Activated CD4-positive, alpha-beta T cell treated with anti-CD3 and anti-CD28 coated beads for 1 hour (primary cell): ENCODE results near the gene BCL11A.

Experiments
- DNase-seq: peaks from one replicate; pipeline ENCODE4 v3.0.0-alpha.2; 2020

The BCL11A gene

DNA sequence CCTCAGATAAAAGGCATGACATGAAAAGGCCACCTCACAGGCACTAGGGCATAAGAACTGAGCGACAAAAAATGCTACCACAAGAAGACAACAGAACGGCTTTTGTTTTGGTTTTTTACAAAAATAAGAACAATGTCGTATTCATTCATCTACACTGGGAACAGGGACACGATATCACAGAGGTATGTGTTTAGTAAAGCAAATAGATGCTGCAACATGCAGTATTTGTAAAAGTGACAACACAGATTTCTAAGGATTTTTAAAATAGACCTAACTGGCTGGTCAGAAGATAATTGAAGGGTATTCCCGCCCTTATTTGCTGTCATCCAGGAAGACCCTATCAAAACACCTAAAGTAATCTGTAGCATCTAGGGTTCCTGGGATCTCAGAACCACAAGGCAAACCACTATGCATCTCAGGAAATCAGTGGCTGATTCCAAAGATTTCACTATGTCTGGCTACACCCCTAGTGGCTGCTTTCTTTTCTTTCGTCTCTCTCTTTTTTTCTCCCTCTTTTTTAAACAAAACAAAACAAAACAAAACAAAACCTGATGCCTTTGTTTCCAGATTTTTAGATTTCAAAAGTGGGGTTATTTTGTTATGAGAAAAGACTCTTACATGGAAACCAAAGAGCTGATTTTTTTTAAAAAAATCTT is 97.2 kb downstream of the BCL11A start:
- no peak for DNase-seq

DNA sequence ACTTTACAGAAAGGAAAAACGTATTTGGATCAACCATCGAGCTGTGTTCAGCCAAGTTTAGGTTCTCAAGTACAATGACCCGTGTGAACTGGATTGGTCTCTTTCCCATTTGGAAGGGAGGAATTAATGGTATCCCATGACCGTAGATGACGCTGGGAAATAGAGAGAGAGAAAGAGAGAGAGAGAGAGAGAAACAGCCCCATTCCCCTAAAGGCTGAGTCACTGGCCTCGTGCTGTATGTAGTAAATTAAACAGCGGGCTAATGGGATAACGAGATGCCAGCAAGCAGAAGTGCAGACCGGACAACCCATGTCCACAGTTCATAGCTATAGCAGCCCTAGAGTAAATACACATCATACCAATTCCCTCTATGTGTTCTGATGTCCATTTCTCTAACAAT is 99.6 kb downstream of the BCL11A start:
- no peak for DNase-seq

DNA sequence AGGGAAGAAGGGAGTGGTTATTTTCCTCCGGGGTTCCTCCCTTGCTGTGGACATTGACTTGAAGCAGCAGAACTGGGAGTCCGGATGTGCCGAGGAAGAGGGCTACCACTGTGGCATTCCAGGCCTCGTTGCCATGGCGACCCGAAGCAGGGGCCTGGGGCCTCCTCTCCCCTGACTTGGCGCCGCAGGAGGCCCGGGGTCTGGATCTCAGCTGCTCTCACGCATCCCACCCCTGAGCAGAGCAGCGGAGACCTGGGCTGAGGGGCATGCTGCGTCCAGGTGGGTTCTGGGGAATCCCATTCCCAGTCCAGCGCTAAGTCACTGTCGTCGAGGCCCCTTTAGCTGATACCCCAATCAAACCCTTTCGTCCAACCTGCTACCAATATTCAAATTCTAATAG is 100.2 kb downstream of the BCL11A start:
- no peak for DNase-seq

DNA sequence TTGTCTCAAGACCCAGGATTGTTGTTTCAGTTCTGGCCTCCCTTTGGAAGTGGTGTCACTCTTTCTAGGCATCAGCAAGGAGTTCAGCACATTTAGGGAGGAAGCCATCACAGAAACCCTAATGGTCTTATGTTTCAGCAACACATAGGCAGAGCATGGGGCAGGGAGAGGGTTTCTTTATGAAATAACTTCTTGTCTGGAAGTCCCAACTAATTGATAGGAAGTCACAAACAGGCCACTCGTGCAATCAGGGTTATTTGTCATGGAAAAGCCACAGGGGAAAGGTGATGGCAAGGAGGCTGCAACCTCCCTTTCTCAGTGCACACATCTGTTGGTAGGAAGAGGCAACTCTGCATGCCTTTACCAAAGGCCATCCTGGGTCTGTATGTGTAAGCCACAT is 103.0 kb downstream of the BCL11A start:
- DNase-seq: no peak

DNA sequence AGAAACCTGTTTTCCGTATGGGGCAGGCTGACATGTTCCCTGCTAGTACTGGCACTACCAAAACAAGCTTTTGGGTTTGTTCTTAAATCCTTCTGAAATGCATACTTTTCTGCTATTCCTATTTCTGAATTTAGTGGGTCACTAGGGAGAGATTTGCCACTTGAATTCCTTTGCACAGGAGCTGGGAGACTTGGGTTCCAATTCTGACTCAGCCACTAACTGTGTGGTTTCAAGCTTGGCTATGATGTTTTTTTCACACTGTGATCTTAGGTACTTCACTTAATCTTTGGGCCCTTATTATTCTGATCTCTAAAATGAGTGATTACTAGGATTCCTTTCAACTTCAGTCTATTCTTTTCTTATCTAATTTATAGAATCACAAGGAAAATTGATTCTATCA is 105.5 kb downstream of the BCL11A start:
- no peak for DNase-seq

DNA sequence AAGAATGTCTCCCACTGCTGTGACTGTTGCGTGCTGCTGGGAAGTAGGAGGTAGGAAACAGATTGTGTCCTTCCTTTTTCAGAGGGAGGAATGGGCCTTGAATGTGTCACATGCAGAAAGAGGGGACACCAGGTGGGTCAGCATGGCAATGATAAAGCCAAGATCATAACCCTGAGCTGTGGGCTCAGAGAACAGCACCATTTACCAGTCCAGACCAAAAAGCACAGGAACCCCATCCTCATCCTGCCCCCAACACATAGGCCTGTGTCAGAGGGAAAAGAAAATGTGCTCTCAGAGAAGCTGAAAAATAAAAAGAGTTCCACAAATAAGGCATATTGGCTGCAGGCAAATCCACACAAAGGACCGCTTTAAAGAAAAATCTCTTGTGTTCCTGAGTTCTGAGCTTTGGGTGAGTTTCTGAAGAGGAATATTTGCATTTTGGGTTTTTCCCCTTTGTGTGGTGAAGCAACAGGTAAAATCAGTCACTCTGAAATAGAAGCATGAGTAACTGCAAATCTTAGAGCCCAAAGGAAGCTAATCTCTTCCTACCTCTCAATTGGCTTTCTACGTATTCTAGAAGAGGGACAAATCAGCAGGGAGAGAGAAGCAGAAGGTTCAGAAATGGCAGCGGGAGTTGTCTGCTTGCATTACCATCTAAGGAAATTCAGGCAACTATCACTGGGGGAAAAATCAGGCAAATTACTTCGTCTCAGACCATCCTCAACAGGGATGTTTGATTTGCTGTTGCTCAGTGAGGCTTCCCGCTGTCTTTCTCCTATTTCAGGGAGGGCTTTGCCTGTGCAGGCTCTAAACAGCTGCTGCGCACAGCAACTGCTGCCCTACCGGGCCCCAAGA is 106.8 kb downstream of the BCL11A start:
- no peak for DNase-seq

DNA sequence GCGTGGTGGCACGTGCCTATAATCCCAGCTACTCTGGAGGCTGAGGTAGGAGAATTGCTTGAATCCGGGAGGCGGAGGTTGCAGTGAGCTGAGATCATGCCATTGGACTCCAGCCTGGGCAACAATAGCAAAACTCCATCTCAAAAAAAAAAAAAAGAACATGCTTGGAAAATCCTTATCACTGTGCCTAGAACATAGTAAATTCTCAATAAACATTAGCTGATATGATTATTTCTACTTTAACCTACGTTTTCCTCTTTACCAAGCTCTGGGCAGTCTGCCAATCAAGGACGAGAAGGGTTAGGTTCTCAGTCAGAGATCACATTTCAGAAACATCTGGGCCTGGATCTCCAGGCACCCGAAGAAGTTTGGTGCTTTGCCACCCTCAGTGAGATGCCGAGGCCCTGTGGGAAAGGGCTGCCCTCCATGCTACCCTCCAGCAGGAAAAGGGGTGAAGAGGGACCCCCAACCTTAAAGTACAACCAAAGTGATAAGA is 107.7 kb downstream of the BCL11A start:
- no peak for DNase-seq

DNA sequence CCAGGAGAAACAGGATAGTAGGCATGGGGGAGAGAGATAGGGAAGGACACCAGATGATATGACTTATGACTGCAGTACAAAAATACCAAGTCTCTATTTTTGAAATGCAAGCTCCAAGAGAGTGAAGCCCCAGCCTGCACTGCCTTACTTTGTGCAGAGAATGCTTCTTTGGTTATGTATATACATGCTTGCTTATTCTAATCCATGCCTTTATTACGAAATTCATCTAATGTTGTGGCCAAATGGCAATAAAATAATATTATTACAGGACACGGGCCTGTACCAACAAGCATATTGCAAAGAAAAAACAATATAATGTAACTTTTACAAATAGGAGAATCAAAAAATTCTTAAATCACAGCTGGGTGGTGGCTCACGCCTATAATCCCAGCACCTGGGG is 110.8 kb downstream of the BCL11A start:
- DNase-seq: no peak

DNA sequence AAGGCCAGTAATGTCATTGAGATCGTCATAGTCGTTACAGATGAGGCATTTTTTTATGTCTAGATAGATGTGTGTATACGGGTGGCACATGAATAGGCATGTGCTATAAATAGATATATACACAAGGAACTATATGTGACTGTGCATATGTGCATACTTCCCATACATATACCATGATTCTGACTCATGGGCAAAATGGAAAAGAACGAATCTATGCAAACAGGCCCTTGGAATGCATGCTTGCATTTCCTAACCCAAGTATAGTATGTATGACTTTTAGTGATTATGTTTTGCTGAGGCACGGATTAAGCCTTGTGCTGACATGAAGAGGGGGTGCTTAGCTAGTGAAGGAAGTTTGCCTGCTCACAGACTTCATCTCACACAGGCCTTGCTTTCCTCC is 111.7 kb downstream of the BCL11A start:
- DNase-seq: no peak

DNA sequence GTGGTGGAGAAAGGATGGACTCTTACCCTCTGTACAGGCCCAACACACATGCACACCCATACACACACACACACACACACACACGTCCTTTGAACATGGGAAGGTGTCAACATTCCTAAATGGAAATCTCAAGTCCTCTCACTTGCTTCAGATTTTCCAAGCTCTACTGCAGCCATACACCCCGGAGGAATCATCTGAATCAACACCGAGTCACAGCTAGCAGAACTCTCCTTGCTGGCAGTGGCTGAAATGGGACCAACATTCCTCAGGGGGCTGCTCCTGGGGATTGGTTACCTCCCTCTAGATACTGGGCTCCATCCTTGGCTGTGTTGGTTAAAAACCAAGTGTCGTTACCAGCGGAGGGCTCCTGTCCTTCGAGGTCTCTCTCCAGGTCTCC is 112.7 kb downstream of the BCL11A start:
- DNase-seq: no peak

DNA sequence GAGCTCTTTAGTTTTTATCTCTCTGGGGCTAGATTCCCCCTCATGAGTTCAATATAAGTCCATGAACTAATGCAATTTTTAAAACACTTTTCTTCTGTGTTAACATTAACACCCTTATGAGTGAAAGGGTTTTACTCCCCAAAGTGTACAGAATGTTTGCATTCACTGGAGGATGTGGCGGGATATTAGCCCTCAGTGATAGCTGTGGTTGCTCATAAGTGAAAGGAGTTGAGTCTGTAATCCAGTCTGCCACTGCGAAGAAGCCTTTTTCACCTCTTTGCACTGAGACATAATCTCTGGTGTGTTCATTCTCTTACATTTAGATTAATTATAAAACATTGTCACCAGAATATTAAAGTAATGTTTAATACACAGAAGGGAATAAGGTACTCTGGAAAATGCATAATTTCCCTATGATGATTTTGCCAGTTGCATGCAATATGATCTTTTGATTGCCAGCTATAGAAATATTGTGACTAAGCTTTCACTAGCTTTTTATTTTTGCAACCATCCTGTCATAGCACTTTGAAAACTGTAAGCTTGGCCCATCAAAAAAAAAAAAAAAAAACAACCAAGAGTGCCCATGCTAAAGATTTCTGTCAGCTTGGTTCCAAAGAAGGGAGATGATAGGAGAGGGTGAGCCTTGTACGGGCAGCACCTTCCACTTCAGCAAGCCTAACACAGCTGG is 113.2 kb downstream of the BCL11A start:
- DNase-seq: no peak

DNA sequence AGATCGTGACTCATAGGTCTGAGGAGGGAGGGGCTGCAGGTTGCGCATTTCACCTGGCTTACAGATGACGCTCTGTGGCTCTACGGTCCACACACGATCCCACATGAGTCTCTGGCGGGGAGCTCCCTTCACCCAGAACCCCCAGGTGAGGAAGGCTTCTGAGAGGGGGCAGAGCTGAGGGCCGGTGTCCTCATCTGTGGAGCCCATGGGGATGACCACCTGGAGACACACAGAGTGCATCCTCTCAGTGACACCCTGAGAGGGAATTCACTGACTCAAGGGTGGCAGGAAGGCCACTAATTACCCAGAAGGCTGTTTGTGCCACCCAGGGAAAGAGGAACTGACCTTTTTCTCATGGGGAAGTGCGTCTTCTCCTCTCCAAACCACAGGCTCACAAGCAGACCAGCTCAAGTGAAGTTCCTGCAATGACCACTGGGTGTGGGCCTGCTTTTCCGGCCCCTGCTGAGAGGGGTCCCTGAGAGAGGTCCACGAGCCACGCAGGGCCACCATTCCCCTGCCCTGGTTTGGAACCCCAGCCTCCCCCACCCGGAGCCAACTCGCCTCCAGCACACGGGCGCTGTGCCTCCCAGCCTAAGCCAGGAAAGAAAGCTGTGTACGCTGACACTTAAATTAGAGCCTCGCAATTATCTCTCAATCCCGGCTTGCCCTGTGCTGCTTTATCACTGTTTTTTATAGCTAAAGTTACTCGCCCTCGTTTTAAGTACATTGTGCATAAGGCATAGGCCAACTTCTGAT is 114.1 kb downstream of the BCL11A start:
- no peak for DNase-seq

DNA sequence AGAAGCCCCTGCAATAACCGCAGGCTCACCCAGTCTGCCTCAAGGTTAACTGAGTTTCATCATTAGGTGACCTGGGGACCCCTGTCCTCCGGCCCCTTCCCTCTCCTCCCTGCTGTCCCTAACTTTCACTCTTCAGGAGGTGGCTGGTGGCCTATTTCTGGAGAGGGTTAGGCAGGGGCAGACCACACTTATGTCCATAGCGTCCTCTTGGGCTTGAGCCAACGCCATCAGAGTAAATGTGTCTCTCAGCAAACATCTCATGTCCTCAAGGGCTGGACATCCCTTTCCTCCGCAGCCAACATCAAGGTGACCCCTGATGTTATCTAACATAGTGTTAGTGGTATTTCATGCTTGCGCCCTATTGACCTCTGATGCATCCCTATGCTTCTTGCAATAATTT is 114.8 kb downstream of the BCL11A start:
- DNase-seq: no peak

DNA sequence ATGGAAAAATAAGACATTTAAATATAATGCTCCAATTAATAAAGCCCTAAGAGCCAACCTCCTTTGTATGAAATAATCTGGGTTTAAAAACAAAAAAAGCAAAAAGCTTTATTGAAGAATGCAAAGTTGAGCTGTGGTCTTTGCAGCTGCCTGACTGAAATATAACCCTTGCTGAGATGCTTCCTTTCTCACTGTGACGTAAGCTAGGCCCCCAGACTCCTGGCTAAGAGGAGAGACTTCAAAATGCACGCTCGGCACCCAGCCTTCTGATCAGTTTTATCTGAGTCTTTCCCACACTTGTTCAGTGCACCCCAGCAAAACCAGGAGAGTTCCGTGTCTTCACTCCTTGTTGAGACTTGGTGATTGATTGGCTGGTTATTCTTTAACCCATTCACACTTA is 115.3 kb downstream of the BCL11A start:
- DNase-seq: no peak

DNA sequence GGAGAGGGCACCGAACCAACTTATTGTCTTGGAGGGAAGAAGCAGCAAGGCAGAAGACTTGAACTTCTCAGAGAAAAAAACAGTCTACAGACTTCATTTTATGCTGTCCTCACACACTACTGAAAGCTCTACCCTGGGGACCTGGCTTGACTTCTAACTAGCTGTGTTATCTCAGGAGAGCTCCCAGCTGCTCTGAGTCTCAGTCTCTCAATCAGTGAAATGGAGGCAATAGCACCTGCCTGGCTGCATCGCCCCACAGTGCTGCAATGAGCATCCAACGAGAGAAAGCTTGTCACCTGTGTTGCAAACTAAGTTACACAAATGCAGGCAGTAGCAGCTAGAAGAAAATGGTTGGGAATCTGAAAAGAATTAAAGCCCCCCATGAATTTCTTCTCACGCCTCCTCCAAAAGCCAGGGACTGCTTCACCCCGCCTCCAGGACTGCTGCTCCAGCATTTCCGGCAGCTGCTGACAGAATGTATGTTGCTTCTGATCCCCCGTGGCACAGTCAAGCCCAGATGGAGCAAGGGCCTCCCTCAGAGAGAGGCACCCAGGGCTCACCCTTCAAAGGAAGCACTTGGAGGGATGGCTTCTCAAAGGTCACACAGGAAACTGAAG is 116.3 kb downstream of the BCL11A start:
- no peak for DNase-seq

DNA sequence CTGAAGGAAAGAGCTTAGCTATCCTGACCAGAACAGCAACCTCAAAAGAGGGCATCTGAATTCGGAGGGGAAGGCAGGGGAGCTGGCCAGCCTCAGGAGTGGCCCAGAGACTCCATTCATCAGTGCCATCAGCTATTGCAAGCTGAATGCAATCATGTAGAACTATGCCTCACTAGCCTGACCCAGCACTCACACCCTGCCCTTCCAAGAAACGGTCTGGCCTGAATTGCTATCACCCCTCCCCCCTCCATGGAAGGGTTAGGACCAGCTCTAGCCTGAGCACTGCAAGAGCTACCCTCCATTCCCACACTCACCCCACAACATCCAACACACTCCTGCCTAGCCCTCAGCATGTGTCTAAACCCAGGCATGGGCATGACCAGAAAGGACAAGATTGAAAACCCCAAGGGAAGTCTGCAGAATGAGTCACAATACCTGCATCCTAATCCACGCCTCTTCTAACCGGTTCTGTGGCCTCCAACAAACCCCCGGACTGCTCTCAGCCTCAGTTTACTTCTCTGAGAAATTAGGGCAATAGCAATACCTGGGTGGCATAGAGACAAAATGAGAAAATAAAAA is 120.3 kb downstream of the BCL11A start:
- DNase-seq: no peak

DNA sequence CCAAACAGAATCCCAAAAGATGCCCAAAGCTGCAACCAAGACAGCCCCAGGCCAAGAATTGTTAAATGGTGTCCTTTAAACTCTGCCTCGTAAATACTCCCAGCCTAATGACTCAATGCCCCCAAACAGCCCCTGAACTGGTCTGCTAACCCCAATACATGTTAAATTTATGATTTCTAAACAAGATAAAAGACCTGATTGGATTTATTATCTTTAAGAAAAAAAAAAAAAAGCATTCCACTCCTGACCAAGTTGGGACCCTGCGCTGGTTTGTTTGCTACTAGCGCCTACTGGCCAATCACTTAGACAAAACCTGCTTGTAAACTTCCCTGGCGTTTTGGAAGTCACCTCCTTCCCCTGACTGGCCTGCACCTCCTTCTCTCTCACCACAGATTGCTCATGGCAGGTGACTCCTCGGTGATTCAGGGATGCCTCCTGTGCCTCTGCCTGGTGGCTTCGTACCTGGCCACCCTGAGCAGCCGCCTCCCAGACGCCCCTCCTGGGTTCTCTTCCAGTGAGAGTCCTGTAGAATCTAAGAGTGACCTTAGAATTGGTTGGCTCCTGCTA is 121.3 kb downstream of the BCL11A start:
- DNase-seq: no peak

DNA sequence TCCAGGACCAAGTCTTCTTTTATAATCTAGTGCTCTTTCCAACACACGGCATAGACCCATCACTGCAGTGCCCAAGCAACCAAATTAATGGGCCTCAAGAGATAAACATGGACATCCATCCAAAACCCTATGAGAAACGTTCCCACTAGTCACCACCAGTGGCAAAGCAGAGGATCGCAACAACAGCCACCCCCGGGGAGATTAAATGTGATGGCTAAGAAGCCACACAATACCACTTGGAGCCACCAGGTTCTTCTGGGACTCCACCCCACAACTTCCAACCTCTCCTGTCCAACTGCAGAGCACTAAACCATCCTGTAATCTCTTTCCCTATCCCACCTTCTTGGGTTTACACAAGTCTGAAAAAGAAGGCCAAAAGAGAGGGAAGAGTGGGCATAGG is 123.8 kb downstream of the BCL11A start:
- DNase-seq: no peak

DNA sequence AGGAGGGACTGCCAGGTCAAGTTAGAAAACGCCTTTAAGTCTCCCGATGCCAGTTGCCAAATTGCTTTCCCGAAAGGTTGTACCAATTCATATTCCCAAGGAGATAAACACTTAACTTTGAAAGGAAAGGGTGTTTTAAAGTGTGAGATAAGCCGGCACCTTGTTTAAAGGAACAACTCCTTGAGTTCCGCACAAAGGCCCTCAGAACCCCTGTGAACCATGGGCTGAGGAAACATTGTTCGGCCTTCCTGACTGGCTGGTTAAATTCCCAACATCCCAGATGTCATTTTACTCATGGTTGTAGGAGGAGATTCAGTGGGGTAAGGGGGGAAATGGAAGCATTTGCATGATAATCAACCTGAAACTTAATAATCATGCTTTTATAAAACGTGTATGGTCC is 126.6 kb downstream of the BCL11A start:
- no peak for DNase-seq

DNA sequence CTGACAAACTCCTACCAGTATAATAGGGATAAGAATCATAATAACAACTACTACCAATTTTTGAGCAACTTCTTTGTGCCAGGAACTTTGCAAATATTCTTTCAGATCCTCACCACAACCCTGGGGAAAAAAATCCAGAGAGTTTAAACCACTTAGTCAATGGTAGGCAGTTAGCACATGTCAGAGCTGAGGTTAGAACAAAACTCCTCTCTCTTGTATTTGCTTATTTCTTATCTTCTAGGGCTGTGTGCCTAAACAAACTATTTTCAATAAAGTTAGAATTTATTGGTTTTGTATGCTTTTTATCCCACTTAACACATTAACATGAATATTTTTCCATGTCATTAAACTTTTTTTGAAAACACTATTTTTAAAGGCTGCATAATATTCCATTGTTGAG is 127.1 kb downstream of the BCL11A start:
- no peak for DNase-seq

DNA sequence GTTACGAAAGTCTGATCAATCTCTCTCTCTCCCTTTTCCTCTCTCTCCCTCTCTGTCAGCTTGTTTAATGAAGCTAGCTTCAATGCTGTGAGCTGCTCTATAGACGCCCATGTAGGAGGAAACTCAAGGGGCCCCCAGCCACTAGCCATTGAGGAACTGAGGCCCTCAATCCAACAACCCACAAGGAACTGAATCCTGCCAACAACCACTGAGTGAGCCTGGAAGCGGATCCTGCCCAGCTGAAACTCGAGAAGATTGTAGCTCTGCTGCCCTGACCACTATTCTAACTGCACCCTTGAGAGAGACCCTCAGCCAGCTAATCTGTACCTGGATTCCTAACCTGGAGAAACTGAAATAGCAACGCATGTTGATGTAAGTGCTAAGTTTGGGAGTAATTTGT is 129.2 kb downstream of the BCL11A start:
- DNase-seq: no peak

DNA sequence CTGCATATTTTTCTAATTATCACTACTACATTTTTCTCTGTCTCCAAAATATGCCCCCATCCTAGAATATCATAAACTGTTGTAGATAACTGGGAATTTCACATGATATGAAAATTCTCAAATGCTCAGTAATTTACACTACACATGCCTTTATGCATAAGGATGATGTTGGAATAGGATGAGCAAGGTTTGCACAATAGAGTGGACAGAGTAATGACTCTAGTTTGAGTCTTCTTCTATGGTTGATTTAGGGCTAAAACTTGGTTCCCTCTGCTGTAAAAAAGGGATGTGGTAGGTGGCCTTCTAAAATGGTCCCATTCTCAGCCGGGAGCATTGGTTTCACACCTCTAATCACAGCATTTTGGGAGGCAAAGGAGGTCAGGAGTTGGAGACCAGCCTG is 129.9 kb downstream of the BCL11A start:
- no peak for DNase-seq
